Right atrium auricular region (tissue), 2 donors: ENCODE data around the gene KCNN2. TPM values are rescaled to one million over a fixed set of nuclear protein-coding genes. Genes with fewer than 3 reads are reported as not detected.

Experiments used
- DNase-seq: peaks from one replicate; pipeline ENCODE4 v3.0.0-alpha.2; 2019; ENCODE audit warnings: low spot score
- H3K27ac ChIP-seq, 2 donors: fragments of 200-600 bp; sonication (generic); 1 replicate in 1 of 2; 2 replicates in 1 of 2; pipeline ENCODE4 v1.5.1; 2016 to 2019
- H3K27me3 ChIP-seq, 2 donors: fragments of 200-600 bp; sonication (generic); one replicate each; pipeline versions ENCODE4 v1.5.1 to v1.6.0; 2017 to 2019
- H3K36me3 ChIP-seq: fragments of 200-600 bp; sonication (generic); one replicate; pipeline ENCODE4 v1.5.1; 2016
- H3K4me1 ChIP-seq, 2 donors: fragments of 200-600 bp; sonication (generic); one replicate each; pipeline versions ENCODE4 v1.5.1 to v1.6.0; 2017 to 2019
- H3K4me3 ChIP-seq, 2 donors: fragments of 200-600 bp; sonication (generic); 1 replicate in 1 of 2; 2 replicates in 1 of 2; pipeline ENCODE4 v1.5.1; 2017 to 2019; ENCODE audit warnings: mild to moderate bottlenecking in 1 of 2, moderate library complexity in 1 of 2
- H3K9me3 ChIP-seq, 2 donors: fragments of 200-600 bp; sonication (generic); one replicate each; pipeline ENCODE4 v1.5.1; 2019
- CTCF ChIP-seq, 2 donors: fragments of 200-600 bp; sonication (generic); IDR thresholded peaks; one replicate each; pipeline ENCODE4 v1.5.1; 2019; ENCODE audit warnings: antibody characterized with exemption in 2 of 2
- total RNA-seq, 2 donors: library from RNA; depleted of rRNA; stranded (reverse); fragments of >200 nt; gene quantifications; one replicate each; pipeline ENCODE4 v1.1.0, GENCODE V29; 2016

Gene KCNN2
- total RNA-seq, 2 donors from 2014 or later: 12.6 to 22.4 TPM

GRCh38 chr5:114458726-114459125 is 96.9 kb downstream of the KCNN2 start:
- H3K27ac ChIP-seq: no peak overlapping the region
- H3K4me3 ChIP-seq: no peak overlapping the region
- H3K36me3 ChIP-seq: no peaks in the 10 kb centered on the region
- TF ChIP-seq CTCF (IDR thresholded peaks at IDR 0.05): no peak
- H3K4me1 ChIP-seq: no peaks in the 10 kb centered on the region
- no peaks in the 10 kb centered on the region for H3K27me3 ChIP-seq
- DNase-seq: no peak
- no peaks in the 10 kb centered on the region for H3K9me3 ChIP-seq

GRCh38 chr5:114467171-114467570 is 105.3 kb downstream of the KCNN2 start:
- Histone ChIP-seq H3K9me3 (no peaks in the 10 kb centered on the region), H3K27ac (no peak overlapping the region)

GRCh38 chr5:114467729-114468128 is 105.9 kb downstream of the KCNN2 start:
- H3K36me3 ChIP-seq: no peaks in the 10 kb centered on the region
- H3K9me3 ChIP-seq: no peaks in the 10 kb centered on the region
- TF ChIP-seq CTCF (IDR thresholded peaks at IDR 0.05): no peak
- no peak overlapping the region for H3K27ac ChIP-seq
- no peaks in the 10 kb centered on the region for H3K27me3 ChIP-seq
- H3K4me1 ChIP-seq: no peaks in the 10 kb centered on the region
- no peak for DNase-seq
- H3K4me3 ChIP-seq: no peak overlapping the region

More at GRCh38 chr5:114467171-114467570, 105.3 kb downstream of the KCNN2 start:
- Histone ChIP-seq H3K4me1 (no peaks in the 10 kb centered on the region), H3K4me3 (no peak overlapping the region), H3K36me3 (no peaks in the 10 kb centered on the region), H3K27me3 (no peaks in the 10 kb centered on the region)
- no peak for DNase-seq
- TF ChIP-seq CTCF (IDR thresholded peaks at IDR 0.05): no peak

- no peaks in the 10 kb centered on the region for H3K4me1 ChIP-seq
- H3K27ac ChIP-seq: no peak overlapping the region
- TF ChIP-seq CTCF (IDR thresholded peaks at IDR 0.05): no peak
- H3K9me3 ChIP-seq: no peaks in the 10 kb centered on the region
- no peak overlapping the region for H3K4me3 ChIP-seq
- no peaks in the 10 kb centered on the region for H3K36me3 ChIP-seq
- H3K27me3 ChIP-seq: no peaks in the 10 kb centered on the region
- DNase-seq: no peak
Measured at GRCh38 chr5:114469372-114469771, 107.5 kb downstream of the KCNN2 start.

- no peaks in the 10 kb centered on the region for H3K36me3 ChIP-seq
Measured at GRCh38 chr5:114471529-114471928, 109.7 kb downstream of the KCNN2 start.

More at GRCh38 chr5:114471529-114471928, 109.7 kb downstream of the KCNN2 start:
- TF ChIP-seq CTCF (IDR thresholded peaks at IDR 0.05): no peak
- DNase-seq: no peak
- no peak overlapping the region for H3K4me3 ChIP-seq
- H3K9me3 ChIP-seq: no peaks in the 10 kb centered on the region
- no peaks in the 10 kb centered on the region for H3K4me1 ChIP-seq
- no peaks in the 10 kb centered on the region for H3K27me3 ChIP-seq
- H3K27ac ChIP-seq: no peak overlapping the region
